K562 (cell line): ENCODE measurements around the gene ATXN1. TPM values are rescaled to one million over a fixed set of nuclear protein-coding genes. Genes with fewer than 3 reads are reported as not detected.
A peak's percentile ranks its signal among the peaks of the same experiment; 100 is the strongest.

Experiments used
- ATAC-seq: fragments of 200-7000 bp; cut with Tn5 transposase; 3 replicates; pipeline ENCODE4 v1.9.1; 2020; ENCODE audit warnings: moderate library complexity
- BruUV-seq: library from RNA; stranded (reverse); fragments of 400-500 nt; replicated peaks from 2 replicates; lab custom pipeline; 2021; lab: Mats Ljungman, UMichigan
- CTCF ChIA-PET: fragments of 300-600 bp; formaldehyde crosslinking; extraction: SDS; loops from one replicate; lab custom pipeline; 2021; ENCODE audit warnings: low intra/inter-chr PET ratio; lab: Yijun Ruan, JAX
- POLR2A ChIA-PET: fragments of 300-600, 350-650 bp; sonication (Branson Sonifier 250); formaldehyde crosslinking; extraction: SDS; loops from one replicate; lab custom pipeline; 2021; ENCODE audit warnings: antibody characterized with exemption, inconsistent platforms; lab: Yijun Ruan, JAX
- DNase-seq, 4 experiments: peaks; one replicate each; pipeline versions ENCODE4 v3.0.0 to v3.0.0-alpha.2; 2011 to 2018; ENCODE audit warnings: low spot score in 3 of 4, mixed read lengths in 3 of 4; ENCODE audit errors: extremely low read depth in 1 of 4
- FAIRE-seq: peaks from 2 replicates; lab custom pipeline; 2011; peaks lifted over from hg19 to GRCh38; lab: Jason Lieb, UNC
- H2AFZ ChIP-seq: 2 replicates; pipeline ENCODE4 v1.6.0; 2011; ENCODE audit warnings: low read depth, low read length, control low read depth, inconsistent platforms
- H3K27ac ChIP-seq: fragments of 200-600 bp; 3 replicates; pipeline ENCODE4 v1.8.0; 2011; ENCODE audit warnings: low read depth, mild to moderate bottlenecking, control low read depth, inconsistent platforms, low read length, moderate library complexity, mixed read lengths; ENCODE audit errors: extremely low read depth
- H3K27me3 ChIP-seq, 2 experiments: fragments of 300-600 bp in 1 of 2; 2 replicates in 1 of 2; 3 replicates in 1 of 2; pipeline versions ENCODE4 v1.6.0 to v1.8.0; 2011; ENCODE audit warnings: inconsistent platforms in 2 of 2, low read length in 2 of 2, mild to moderate bottlenecking in 1 of 2, mixed read lengths in 1 of 2, moderate library complexity in 1 of 2; ENCODE audit not compliant: control insufficient read depth in 2 of 2, insufficient read depth in 2 of 2
- H3K36me3 ChIP-seq: fragments of 300-600 bp; 3 replicates; pipeline ENCODE4 v1.8.0; 2011; ENCODE audit warnings: mild to moderate bottlenecking, low read length, inconsistent platforms; ENCODE audit not compliant: control insufficient read depth, insufficient read depth
- H3K4me1 ChIP-seq, 2 experiments: fragments of 200-600 bp in 1 of 2; replicated peaks in 1 of 2; 2 replicates in 1 of 2; 3 replicates in 1 of 2; pipeline versions ENCODE4 v1.5.1 to v1.8.0; 2011; ENCODE audit warnings: inconsistent platforms in 2 of 2, low read length in 2 of 2, mild to moderate bottlenecking in 1 of 2, mixed read lengths in 1 of 2, moderate library complexity in 1 of 2; ENCODE audit not compliant: control insufficient read depth in 2 of 2, insufficient read depth in 2 of 2
- H3K4me2 ChIP-seq: 2 replicates; pipeline ENCODE4 v1.6.1; 2011; ENCODE audit warnings: low read length, control low read depth, inconsistent platforms, mixed read lengths; ENCODE audit not compliant: insufficient read depth
- H3K4me3 ChIP-seq: fragments of 200-600 bp; sonication (generic), shearing (Covaris generic); 2 replicates; pipeline ENCODE4 v1.5.1; 2016; ENCODE audit warnings: control low read depth, inconsistent platforms
- H3K79me2 ChIP-seq: fragments of 200-600 bp; 3 replicates; pipeline ENCODE4 v1.8.0; 2011; ENCODE audit warnings: low read length, inconsistent platforms; ENCODE audit not compliant: control insufficient read depth, insufficient read depth
- H3K9ac ChIP-seq, 2 experiments: 2 replicates each; pipeline versions ENCODE4 v1.6.0 to v1.6.1; 2011; ENCODE audit warnings: low read depth in 2 of 2, low read length in 2 of 2, control low read depth in 1 of 2, inconsistent platforms in 1 of 2, mild to moderate bottlenecking in 1 of 2, mixed read lengths in 1 of 2; ENCODE audit not compliant: insufficient read depth in 1 of 2
- H3K9me1 ChIP-seq: one replicate; pipeline ENCODE4 v1.6.0; 2011; ENCODE audit warnings: inconsistent platforms, mild to moderate bottlenecking, low read length, moderate library complexity; ENCODE audit not compliant: control insufficient read depth, insufficient read depth
- H3K9me3 ChIP-seq: replicated peaks from 2 replicates; pipeline ENCODE4 v1.5.1; 2011; ENCODE audit warnings: low read depth, low read length, inconsistent platforms; ENCODE audit not compliant: control insufficient read depth, insufficient read depth
- H4K20me1 ChIP-seq: replicated peaks from 2 replicates; pipeline ENCODE4 v1.6.1; 2011; ENCODE audit warnings: low read length, inconsistent platforms, mixed read lengths; ENCODE audit not compliant: control insufficient read depth, insufficient read depth
- ZNF140 ChIP-seq: fragments of 250-450 bp; sonication (Bioruptor Pico); IDR thresholded peaks from 2 replicates; pipeline ENCODE4 v1.8.0; 2021; ENCODE audit warnings: moderate library complexity, mild to moderate bottlenecking, inconsistent platforms
- ZNF589 ChIP-seq: fragments of 200-800 bp; sonication (Bioruptor generic); IDR thresholded peaks from 2 replicates; pipeline ENCODE4 v1.6.1; 2016; ENCODE audit warnings: low read depth, missing genetic modification characterization, missing compliant biosample characterization
- WGBS: fragments of 100-300 bp; shearing (Covaris generic); methylation state at CpG from one replicate; pipeline ENCODE4 v1.1.6; 2016; ENCODE audit warnings: low coverage, mixed read lengths; ENCODE audit not compliant: insufficient coverage; ENCODE audit errors: missing lambda C conversion rate; 5-methylcytosine and 5-hydroxymethylcytosine counted together
- in situ Hi-C: fragments of 300-500 bp; cut with MboI; formaldehyde crosslinking; loops from 4 replicates; pipeline ENCODE4 v1.15.0; 2018; ENCODE audit warnings: inconsistent platforms, mixed read lengths
- intact Hi-C: fragments of 100-400 bp; cut with micrococcal nuclease; formaldehyde crosslinking; loops from 2 replicates; pipeline ENCODE4 v1.14.2; 2022
- polyA plus RNA-seq, 8 experiments: library from polyadenylated mRNA; depleted of rRNA in 4 of 8; stranded (reverse) in 5 of 8; unstranded in 3 of 8; fragments of >200 nt; fragmentation: Nextera tagmentation in 2 of 8; fragmentation: Illumina TruSeq in 1 of 8; extraction: Ambion mirVana in 2 of 8; extraction: Trizol in 1 of 8; gene quantifications; 2 replicates each; pipeline versions ENCODE4 v1.2.1 to v1.2.3, GENCODE V29; 2011 to 2014; ENCODE audit warnings: inconsistent platforms in 1 of 8, missing spikeins in 1 of 8
- total RNA-seq, 7 experiments: library from RNA; depleted of rRNA in 6 of 7; stranded (reverse); fragments of >200 nt in 6 of 7; fragmentation: Illumina TruSeq in 2 of 7; extraction: Trizol in 2 of 7; gene quantifications; 2 replicates each; pipeline versions ENCODE4 v1.2.1 to v1.2.3, GENCODE V29; 2011 to 2021; ENCODE audit warnings: low replicate concordance in 1 of 7
- TF ChIP-seq, protein P1 (sequence below), 3 experiments: IDR thresholded peaks in 2 of 3; conservative IDR thresholded peaks in 1 of 3; 2 replicates each; pipeline ENCODE4 v1.5.1; 2011 to 2012; ENCODE audit warnings: low read length in 3 of 3, mild to moderate bottlenecking in 3 of 3, control low read depth in 2 of 3, improper control_type of control experiment in 1 of 3, inconsistent platforms in 1 of 3, low read depth in 1 of 3, mixed read lengths in 1 of 3, moderate library complexity in 1 of 3; ENCODE audit not compliant: insufficient read depth in 2 of 3

The ATXN1 gene
- total and polyA plus RNA-seq, 9 of the 15 experiments (the other 6 are each of a cell fraction or from before 2014, with no cell fraction given): under 0.01 to 1.2 (median 0.58) TPM

DNA sequence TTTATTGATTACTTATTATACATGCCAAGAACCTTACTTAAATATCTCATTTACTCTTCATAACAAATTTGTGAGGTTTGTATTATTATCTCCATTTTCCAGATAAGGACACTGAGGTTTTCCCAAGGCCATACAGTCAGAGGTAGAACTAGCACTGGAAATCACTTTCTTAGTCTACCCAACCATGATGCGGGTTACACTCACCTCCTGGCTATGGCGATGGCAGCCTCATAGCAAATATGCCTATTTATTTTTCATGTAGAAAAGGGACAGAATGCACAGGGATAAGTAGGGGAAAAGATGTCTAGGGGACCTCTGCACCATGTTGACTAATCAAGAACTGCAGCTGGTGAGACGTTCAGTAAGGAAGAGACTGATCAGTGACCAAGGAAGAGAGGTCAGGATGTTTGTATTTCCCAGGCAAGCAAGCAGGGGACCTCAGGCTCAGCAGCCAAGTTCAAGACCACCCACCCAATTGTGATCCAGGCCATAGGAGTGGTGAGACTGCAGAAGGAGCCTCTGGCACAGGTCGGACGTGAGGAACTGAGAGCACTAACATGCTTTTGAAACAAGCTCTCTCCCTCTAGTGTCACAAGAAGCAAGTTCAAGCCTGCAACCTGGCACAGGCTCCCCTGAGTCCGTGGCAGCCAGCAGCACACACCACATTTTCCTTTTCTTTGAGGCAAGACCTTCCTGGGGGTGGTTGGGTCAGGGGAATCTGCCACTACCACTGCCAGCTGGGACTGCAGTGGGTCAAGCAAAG lies 425.0 kb downstream of the ATXN1 start:
- Histone ChIP-seq H3K4me1 (peaks cover 4 to 18% of the 10 kb centered on the region in 2 experiments; a peak in 4 of 5 replicates), H3K36me3 (no peaks in the 10 kb centered on the region), H4K20me1 (no peaks in the 10 kb centered on the region), H3K79me2 (no peaks in the 10 kb centered on the region), H3K27me3 (no peaks in the 10 kb centered on the region; a peak in 1 of 5 replicates), H2AFZ (0 out of 2 replicates have a peak overlapping the region, but pooled peaks have one; percentile 7), H3K9ac (no peak overlapping the region; a peak in 1 of 4 replicates), H3K4me2 (no peak overlapping the region), H3K9me1 (no peaks in the 10 kb centered on the region), H3K4me3 (no peak overlapping the region), H3K27ac (no peak overlapping the region), H3K9me3 (no peaks in the 10 kb centered on the region)
- POLR2A ChIA-PET: interaction anchor here (0.6 to 1.2 kb wide), 6 partner anchors 9 to 411 kb away, joined by 3 to 5 read pairs (median 3); no protein-coding TSS in a partner anchor
- no TSS peak for BruUV-seq
- TF ChIP-seq ZNF140 (CRISPR knock-in tag): no peak
- TF ChIP-seq ZNF589 (CRISPR knock-in tag): 0 out of 2 replicates have a peak, but pooled peaks have one; percentile 0
- TF ChIP-seq, protein P1, sequence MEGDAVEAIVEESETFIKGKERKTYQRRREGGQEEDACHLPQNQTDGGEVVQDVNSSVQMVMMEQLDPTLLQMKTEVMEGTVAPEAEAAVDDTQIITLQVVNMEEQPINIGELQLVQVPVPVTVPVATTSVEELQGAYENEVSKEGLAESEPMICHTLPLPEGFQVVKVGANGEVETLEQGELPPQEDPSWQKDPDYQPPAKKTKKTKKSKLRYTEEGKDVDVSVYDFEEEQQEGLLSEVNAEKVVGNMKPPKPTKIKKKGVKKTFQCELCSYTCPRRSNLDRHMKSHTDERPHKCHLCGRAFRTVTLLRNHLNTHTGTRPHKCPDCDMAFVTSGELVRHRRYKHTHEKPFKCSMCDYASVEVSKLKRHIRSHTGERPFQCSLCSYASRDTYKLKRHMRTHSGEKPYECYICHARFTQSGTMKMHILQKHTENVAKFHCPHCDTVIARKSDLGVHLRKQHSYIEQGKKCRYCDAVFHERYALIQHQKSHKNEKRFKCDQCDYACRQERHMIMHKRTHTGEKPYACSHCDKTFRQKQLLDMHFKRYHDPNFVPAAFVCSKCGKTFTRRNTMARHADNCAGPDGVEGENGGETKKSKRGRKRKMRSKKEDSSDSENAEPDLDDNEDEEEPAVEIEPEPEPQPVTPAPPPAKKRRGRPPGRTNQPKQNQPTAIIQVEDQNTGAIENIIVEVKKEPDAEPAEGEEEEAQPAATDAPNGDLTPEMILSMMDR (IDR thresholded peaks at IDR 0.05 in 2 of 3, conservative IDR thresholded peaks at IDR 0.05 in 1 of 3; ENCODE audit: insufficient read depth in 2 of 3, low read depth in 1 of 3, low read length in 3 of 3): 0 out of 6 replicates have a peak, but pooled peaks of 2 of the 3 experiments have one; percentile 6 to 24
- WGBS: 34% methylated on average over 6 of the region's 6 CpGs
- DNase-seq (no peak), ATAC-seq (peak; percentile 42), FAIRE-seq (no peak)
- intact Hi-C loops: no loop called here
- CTCF ChIA-PET: no interaction called here
- in situ Hi-C loops: no loop called here
